A204.1 (cell line): ENCODE data around the gene DDAH2.
"Not testable (repeated sequence)": the region's sequence is repeated elsewhere in the genome, so short reads cannot be mapped to it uniquely, and the experiment has no call there.

Source experiments
- FAIRE-seq: peaks from 2 replicates; lab custom pipeline; 2012; peaks lifted over from hg19 to GRCh38; lab: Jason Lieb, UNC

Gene DDAH2

GRCh38 chr6:31712296-31712695 lies 16.8 kb downstream of the DDAH2 start:
- no peak for FAIRE-seq

DNA sequence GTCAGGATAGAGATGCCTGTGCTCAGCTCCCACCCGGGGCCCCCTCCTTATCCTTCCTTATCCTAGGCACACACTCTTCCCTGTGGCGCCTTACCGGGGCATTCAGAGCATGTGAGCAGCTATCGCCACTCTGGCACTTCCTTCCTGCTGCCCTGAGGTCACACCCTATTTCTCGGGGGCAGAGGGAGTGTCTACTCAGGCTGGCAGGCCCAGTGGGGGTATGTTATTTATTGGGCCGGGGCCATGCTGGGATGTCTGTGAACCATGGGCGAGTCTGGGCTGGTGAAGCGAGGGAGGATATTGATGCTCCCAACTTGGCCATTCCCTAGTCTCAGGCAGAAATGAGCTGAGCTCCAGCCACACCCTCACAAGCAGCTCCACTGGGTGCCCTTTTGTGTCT lies 17.9 kb downstream of the DDAH2 start:
- FAIRE-seq = no peak

- no peak for FAIRE-seq
Observed at GRCh38 chr6:31710523-31711219, 18.4 kb downstream of the DDAH2 start.

GRCh38 chr6:31709157-31709556 lies 19.9 kb downstream of the DDAH2 start:
- not testable (repeated sequence) for FAIRE-seq

GRCh38 chr6:31708224-31708623 lies 20.9 kb downstream of the DDAH2 start:
- no peak for FAIRE-seq

DNA sequence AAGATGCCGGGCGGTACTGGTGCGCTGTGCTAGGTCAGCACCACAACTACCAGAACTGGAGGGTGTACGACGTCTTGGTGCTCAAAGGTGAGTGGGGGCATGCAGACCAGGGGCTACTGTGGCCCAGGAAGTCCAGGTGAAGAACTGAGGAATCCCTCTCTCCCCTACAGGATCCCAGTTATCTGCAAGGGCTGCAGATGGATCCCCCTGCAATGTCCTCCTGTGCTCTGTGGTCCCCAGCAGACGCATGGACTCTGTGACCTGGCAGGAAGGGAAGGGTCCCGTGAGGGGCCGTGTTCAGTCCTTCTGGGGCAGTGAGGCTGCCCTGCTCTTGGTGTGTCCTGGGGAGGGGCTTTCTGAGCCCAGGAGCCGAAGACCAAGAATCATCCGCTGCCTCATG lies 21.4 kb downstream of the DDAH2 start:
- FAIRE-seq = no peak

GRCh38 chr6:31706599-31706998 lies 22.5 kb downstream of the DDAH2 start, which contains the start of gene LY6G6F:
TSS of gene LY6G6F (plus strand) at chr6:31706866. CDS start at chr6:31706907, 41 bp downstream.
- FAIRE-seq = no peak

- FAIRE-seq = no peak
Observed at GRCh38 chr6:31705931-31706330, 23.2 kb downstream of the DDAH2 start.

DNA sequence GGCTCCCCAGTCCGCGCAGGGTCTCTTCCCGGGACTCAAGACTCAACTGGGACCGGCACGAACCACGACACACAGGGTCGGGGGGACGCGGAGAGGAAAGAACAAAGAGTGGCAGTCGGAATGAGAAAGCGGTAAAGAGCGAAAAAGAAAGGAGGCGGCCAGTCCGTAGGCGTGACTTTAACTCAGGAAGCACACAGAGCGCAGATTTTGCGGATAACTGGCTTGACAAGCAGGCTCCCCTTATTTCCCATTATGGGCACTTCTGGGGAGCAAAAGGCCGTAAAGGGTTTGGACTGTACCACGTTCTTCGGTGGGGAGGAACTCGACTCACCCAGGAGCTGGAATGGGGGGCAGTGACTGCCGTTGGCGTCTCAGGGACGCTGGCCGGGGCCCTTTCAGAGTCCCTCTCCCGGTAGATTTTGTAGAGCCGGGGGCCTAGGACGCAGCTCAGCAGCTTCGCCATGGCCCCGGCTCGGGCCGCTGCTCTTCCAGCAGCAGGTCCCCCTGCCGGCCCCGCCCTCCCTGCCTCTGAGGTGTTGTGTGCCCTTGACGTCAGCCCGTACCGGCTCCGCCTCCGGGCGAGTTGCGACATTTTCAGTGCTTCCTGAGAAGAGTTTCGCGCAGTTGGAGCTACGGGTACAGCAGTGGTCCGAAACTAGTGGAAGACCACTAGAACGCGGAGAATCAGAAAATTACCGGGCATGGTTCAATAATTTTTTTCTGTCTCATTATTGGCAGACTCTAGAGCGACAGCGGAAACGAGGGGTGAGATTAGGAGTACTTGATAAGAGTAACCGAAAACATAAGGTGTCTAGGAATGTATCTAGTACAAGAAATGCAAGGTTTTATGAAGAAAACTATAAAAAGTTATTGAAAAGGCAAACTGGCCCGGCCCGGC lies 26.0 kb downstream of the DDAH2 start, which contains the start of gene ABHD16A:
ABHD16A (minus strand) TSS at position 506 of the 898 bp plus-strand sequence; CDS start at position 463, 43 bp downstream.
- peak; percentile 96 for FAIRE-seq

- no peak for FAIRE-seq
Observed at GRCh38 chr6:31702405-31702818, 26.7 kb downstream of the DDAH2 start.

- FAIRE-seq = no peak
Observed at GRCh38 chr6:31701666-31702404, 27.3 kb downstream of the DDAH2 start.

DNA sequence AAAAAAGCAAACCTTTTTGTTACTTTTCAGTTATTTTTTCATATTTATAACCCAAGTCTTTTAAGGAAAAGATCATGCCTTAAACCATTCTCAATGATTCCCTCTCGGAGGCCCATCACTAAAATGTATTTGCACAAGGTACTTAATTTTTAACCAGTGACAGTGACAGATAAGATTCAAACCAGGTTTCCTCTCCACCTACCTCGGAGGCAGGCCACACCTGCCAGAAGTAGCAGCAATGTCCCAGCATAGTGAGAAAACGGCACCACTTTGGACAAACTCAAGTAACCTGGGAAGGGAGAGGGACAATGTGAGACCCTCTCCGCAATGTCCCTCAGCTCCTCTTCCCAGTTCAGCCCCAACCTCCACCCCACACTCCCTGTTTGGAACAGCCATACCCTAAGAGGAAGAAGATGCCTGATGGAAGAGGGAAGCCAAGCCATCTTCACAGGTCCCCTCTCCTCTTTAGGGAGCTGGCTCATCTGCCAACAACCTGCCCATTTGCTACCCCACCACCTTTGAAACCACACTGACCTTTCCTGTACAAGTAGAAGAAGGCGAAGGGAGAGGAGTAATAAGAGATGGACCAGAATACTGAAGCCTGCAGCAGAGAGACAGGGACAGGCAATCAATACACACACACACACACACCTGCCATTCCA lies 28.2 kb downstream of the DDAH2 start:
- FAIRE-seq = no peak

GRCh38 chr6:31697555-31697954 lies 31.5 kb downstream of the DDAH2 start:
- no peak for FAIRE-seq

DNA sequence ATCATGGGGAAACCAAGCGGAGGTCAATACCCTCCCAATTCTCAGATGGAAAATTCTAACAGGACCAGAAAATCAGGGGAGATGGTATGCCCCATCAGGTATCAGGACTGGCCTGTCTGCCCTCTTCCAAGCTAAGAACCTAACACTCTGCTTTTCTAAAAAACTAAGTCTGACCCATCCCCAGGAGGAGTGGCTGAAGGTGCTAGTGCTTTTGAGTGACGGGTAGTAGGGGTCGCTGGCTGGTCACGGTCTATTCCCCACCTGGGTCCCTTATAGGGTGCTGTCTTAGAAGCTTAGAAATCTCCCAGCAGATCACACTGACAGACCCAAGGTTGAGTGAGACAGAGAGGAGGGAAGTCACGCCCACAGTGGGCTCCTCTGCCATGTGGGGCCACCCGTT lies 35.6 kb downstream of the DDAH2 start:
- no peak for FAIRE-seq

- FAIRE-seq = no peak
Observed at GRCh38 chr6:31692886-31693285, 36.2 kb downstream of the DDAH2 start.

GRCh38 chr6:31692353-31692752 lies 36.7 kb downstream of the DDAH2 start:
- FAIRE-seq = no peak

GRCh38 chr6:31691564-31692108 lies 37.5 kb downstream of the DDAH2 start:
- FAIRE-seq = no peak

GRCh38 chr6:31691078-31691463 lies 38.0 kb downstream of the DDAH2 start:
- FAIRE-seq = no peak

- FAIRE-seq = no peak
Observed at GRCh38 chr6:31690231-31691077, 38.6 kb downstream of the DDAH2 start.

DNA sequence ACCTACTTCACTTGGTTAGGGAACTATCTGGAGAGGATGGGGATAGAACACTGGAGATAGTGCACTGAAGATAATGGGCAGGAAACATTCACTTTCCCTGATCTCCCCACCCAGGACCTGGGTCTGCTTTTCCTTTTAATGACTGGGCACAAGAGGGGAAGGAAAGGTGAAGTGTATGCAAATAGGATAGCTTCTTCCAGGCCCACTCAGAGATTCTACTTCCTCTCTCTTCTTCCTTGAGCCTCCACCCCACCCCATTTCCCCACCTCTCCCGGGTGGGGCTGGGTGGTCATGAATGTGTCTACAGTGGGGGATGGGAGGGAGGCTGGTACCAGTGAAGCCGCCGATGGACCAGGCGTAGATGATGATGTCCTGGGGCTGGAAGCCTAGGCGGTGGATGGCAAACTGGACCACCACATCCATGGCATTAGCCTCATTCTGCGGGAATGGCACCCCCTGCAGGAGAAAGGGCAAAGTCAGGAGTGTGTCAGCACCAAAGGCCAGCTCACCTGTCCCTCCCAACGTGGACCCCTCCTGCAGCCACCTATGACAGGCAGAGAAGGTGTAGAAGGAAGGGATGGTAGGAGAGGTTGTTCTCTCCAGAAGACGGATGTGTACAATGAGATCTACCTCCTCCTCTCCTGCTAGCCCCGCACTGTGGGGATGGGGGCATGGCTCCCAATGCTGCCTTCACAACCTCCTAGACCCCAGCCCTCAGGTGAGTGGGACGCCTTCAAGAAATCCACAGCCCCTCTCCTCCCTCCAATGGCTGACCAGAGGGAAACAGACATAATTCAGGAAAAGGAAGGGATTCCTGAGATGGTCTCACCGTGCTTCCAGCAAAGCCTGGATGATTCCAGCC lies 39.6 kb downstream of the DDAH2 start:
- FAIRE-seq = no peak
